ENCODE results near the gene TMPRSS9.
"Not testable (repeated sequence)": the region's sequence is repeated elsewhere in the genome, so short reads cannot be mapped to it uniquely, and the experiment has no call there.

Gene TMPRSS9

DNA sequence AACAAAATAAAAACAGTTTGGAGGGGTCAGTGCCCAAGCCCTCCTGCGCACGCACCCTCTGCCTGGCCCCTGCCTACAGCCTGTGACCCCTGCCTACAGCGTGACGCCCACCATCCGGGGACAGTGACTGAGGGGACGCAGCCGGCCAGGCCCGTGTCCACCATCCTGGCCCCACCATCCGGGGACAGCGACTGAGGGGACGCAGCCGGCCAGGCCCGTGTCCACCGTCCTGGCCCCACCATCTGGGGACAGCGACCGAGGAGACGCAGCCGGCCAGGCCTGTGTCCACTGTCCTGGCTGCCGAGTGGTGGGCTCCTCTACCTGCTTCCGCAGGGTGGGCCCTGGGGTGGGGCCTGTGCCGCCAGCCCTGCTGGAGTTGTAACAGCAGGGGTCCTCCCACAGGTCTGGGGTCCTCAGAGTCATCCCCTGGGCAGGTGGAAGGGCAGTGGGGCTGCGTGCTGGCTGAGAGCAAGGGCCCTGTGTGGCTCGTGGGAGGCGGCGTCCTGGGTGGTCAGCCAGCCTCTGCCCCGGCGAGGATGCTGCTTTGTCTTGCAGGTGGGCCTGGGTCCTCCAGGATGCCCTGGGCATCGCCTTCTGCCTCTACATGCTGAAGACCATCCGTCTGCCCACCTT lies 17.3 kb upstream of the TMPRSS9 start:
- no peak for DNase-seq

DNA sequence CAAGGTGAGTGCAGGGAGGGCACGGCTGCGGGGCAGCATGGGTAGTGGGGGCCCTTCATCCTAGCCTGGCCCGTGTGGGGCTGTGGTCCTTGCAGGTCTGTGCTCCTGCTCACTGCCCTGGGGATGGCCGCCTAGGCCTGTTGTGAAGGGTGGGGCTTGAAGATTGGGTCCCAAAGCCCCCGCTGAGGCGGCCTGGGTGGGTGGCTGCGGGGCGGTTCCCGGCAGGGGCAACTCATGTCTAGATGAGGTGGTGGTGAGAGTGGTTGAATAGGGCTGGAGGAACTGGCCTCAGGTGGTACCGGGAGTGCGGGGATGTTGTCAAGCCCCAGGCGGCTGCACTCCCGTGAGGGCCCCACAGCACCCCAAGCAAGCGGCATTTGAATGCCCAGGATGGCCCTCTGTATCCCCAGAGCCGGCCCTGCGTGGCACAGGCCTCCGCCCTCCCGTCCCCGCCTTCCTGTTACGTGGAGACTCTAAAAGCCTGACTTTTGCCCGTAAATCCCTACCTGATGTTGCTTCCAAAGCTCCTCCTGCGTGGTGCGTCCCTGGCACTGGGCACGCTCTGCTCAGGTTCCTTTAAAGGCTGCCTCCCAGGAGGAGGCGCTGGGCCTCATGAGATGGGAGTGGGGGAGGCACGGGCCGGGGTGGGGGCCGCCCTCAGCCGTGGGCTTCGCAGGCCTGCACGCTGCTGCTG lies 16.6 kb upstream of the TMPRSS9 start:
- DNase-seq: no peak

DNA sequence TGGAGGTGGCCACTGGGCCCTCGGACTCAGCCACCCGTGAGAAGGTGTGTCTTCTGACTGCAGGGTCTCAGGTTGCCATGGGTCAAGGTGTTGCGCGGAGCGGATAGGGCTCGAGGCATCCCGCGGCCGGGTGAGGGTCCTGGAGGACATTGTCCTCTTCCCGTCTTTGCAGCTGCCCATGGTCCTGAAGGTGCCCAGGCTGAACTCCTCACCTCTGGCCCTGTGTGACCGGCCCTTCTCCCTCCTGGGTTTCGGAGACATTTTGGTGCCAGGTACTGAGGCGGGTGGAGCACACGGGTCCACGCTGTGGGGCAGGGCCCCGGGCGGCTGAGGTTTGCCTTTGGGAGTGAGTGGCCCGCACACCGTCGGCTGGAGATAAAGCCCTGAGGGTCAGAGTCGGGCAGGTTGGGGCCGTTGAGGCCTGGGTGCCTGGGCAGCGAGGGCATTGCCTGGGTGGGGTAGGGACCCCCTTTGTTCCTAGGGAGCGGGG lies 15.6 kb upstream of the TMPRSS9 start:
- DNase-seq: no peak

- DNase-seq: no peak
These were observed 15.0 kb upstream of the TMPRSS9 start for GRCh38 chr19:2345076-2345475.

DNA sequence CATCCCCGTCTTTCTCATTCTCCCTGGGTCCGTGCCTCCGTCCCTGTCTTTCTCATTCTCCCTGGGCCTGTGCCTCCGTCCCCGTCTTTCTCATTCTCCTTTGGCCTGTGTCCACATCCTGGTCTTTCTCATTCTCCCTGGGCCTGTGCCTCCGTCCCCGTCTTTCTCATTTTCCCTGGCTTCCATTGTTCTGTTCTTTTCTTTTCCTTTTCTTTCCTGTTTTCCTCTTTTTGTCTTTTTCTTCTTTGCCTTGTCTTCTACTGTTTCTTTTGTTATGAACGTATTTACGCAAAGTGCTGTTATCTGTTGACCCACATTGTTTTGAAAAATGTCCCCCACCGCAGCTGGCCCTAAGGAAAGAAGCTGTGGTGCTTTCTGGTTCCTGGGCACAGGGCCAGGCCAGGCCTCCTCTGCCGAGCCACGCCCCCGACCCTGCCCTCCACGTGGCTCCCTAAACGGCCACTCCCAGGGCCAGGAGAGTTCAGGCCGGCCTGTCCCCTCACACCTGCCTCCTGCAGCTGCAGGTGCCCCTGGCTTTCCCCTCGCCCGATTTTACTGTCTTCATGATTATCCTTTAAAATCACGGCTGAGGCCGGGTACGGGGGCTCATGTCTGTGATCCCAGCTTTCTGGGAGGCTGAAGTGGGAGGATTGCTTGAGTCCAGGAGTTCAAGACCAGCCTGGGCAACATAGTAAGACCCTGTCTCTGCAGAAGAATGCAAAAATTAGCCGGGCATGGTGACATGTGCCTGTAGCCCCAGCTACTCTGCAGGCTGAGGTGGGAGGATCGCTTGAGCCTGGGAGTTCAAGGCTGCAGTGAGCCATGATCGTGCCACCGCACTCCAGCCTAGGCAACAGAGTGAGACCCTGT lies 14.0 kb upstream of the TMPRSS9 start:
- DNase-seq: no peak

GRCh38 chr19:2349818-2350217 lies 10.2 kb upstream of the TMPRSS9 start:
- DNase-seq: not testable (repeated sequence)

DNA sequence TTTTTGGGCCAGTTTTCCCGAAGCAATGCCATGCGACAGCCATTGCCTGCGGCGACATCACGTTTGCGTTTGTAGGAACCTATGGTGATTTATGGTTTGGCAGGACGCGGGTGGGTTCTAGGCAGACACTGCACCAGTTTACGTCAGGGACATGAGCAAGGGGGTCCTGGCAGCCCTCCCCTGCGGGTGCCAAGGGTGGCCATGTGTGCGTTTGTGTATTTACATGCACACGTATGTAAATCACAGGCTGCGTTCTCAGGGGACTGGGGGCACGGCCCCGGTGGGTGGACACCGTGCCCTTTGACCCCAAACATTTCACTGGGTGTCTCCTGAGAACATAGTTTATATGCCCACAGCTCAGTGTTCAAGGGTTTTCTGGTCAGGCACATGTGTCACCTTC lies 9.4 kb upstream of the TMPRSS9 start:
- DNase-seq: no peak

DNA sequence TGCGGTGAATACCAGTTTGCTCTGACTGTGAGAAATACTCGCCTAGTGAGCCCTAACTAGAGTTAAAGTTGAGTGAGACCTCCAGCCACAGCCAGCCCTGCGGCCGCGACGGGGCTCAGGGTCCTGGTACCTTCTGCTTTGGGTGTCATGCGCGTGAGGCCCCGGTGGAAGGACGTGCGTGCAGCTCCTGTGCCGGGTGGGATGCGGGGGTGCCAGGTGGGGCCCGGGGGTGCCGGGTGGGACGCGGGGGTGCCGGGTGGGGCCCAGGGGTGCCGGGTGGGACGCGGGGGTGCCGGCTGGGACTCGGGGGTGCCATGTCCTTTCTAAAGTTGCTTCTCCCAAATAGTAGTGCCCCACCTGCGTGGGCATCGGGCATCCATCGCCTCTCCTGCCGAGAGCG lies 8.5 kb upstream of the TMPRSS9 start:
- DNase-seq: no peak

DNA sequence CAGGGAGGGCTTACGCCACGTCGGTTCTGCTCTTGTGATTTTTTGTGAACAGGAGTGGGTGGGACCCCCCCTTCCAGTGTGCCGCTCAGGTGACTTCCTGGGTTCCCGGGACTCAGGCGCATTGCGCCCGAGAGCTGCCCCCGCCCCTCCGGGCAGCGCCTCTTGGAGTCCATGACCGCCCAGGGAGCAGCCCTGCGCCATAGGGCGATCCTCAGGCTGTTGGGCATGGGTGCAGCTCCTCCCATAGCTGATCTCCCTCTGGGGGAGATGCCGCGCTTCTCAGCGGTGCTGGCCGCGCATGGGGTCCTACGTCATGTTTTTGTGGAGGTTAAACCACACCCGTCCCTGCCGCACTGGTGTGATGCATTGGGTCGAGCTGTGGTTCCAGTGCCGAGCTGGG lies 7.9 kb upstream of the TMPRSS9 start:
- DNase-seq: no peak

GRCh38 chr19:2353159-2353886 lies 6.7 kb upstream of the TMPRSS9 start:
- no peak for DNase-seq

DNA sequence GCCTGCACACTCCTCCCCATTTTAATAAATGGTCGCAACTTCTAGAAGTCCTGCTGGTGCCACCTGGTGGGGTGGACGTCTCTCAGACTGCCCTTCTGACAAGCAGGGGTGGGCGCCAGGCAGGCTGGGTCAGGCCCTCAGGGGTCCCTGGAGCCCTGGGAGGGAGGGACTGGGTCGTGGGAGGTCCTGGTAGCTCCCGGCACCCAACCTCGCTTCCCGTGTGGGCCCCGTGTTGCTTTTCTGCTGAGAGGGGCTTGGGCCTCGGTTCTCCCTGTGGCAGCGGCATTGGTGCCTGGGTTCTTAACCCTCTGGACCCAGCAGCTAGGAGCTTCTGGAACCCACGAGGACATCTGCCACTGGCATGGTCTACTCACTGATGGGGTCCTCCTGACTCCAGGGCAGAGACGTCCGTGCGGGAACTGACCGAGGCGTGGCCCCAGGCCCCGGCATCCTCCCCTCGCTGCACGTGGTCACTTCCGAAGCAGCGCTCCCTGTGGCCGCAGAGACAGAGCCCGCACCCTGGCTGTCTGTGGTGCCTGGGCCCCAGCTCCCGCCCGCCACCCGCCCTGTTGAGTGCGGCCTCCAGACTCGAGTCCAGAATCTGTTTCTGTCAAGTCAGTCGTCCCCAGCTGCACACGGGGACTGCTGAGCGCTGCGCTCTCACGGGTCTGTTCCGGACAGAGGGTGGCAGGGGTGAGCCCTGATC lies 6.0 kb upstream of the TMPRSS9 start:
- no peak for DNase-seq

DNA sequence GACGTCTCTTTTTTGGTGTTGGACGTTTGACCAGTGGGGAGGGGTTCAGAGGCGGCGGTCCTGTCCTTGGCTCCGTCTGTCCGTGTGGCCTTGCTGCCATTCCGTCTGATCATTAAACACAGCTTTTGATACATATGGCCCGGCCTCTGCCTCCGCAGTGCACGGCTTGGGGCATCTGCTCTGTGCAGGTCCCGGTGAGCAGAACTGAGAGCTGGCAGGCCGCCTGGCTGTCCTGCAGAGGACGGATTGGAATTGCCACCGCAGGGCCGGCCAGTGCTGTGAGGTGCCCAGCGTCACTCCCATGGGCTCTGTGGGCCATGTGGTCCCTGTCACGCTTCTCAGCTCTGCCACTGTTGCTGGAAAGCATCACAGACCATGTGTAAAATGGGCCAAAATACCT lies 5.4 kb upstream of the TMPRSS9 start:
- no peak for DNase-seq

- DNase-seq: no peak
These were observed 4.7 kb upstream of the TMPRSS9 start for GRCh38 chr19:2355168-2356035.

- no peak for DNase-seq
These were observed 3.9 kb upstream of the TMPRSS9 start for GRCh38 chr19:2356036-2356646.

GRCh38 chr19:2357279-2358206 lies 2.5 kb upstream of the TMPRSS9 start:
- DNase-seq: no peak

GRCh38 chr19:2358548-2359173 lies 1.4 kb upstream of the TMPRSS9 start:
- no peak for DNase-seq

GRCh38 chr19:2360833-2361232 lies 768 bp downstream of the TMPRSS9 start:
- DNase-seq: no peak

DNA sequence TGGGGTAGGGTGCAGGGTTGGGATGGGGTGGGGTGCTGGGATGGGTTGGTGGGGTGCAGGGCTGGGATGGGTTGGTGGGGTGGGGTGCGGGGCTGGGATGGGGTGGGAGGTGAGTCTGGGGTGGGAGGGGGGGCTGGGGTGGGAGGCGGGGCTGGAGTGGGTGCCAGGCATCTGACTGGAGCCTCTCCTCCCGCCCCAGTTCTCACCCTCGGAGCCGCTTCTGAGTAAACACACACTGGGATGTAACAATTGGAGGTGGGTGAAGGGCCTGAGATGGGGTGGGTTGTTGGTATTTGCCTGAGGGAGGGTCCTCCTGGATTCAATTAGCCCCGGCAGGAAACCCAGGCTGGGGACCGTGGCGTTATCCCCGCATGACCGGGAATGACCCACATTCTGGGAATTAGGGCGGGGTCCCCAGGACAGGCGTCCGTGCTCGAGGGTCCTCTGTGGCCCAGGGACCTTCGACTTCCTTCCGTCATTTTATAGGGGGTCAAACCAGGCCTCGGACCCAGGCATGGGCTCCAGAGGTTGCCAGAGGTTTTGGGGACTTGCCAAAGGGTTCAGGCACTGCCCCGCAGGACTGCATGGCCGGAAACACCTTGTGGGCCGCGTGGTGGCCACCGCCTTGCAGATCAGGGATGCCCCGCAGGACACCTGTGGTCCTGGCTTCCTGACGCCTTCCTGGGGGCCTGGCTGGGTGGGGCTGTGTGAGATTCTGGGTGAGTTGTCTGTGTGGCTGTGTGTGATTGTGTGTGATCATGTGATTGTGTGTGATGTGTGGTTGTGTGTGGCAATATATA lies 1.4 kb downstream of the TMPRSS9 start:
- no peak for DNase-seq
